ENCODE data around the gene SEMA4D. TPM values are rescaled to one million over a fixed set of nuclear protein-coding genes. Genes with fewer than 3 reads are reported as not detected.

The SEMA4D gene
- total and polyA plus RNA-seq, 7 donors: 1.4 to 35.1 (median 4.6) TPM

DNA sequence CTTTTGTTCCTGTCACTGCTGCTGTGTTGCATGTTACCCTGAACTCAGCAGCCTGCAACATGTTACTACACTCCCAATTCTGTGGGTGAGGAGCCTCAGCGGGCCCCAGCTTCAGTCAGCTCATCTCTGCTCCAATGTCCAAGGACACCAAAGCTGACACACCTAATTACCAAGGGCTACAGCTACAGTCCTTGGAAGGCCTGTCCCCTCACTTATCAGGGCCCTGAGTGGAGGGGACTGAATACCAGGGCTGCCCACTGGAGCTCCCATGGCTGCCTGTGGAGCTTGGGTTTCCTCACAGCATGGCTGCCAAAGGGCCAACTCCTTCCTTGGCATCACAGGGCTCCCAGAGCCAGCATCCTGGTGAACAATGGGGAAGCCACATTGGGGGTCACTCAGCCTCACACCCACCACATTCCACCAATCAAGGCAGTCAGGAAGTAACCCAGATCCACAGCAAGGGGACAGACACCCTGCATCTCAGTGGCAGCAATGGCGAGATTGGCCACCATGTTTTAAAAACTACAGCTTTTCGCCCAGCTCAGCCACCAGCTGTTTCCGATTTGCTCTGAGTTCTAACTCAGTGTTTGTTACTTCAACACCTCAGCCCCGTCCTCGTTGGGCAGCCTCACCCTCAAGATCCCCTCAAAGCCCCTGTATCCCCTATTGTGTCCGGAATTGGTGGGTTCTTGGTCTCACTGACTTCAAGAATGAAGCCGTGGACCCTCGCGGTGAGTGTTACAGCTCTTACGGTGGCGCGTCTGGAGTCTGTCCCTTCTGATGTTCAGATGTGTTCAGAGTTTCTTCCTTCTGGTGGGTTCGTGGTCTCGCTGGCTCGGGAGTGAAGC is 18.9 kb downstream of the SEMA4D start:
- Histone ChIP-seq H3K27ac (no peak overlapping the region), H3K27me3 (no peaks in the 10 kb centered on the region), H3K36me3 (no peaks in the 10 kb centered on the region), H3K9me3 (peaks cover 0 to 1% (median 0%) of the 10 kb centered on the region in 4 donors), H3K4me1 (peaks cover 0 to 15% (median 3%) of the 10 kb centered on the region in 4 donors), H3K4me3 (no peak overlapping the region)
- peak; percentile 44 for DNase-seq
- intact Hi-C loops (cut with DNase I): no loop called here
- WGBS, 2 donors: 86 to 94% methylated on average over 16 of the region's 16 CpGs
- TF ChIP-seq, protein P1, sequence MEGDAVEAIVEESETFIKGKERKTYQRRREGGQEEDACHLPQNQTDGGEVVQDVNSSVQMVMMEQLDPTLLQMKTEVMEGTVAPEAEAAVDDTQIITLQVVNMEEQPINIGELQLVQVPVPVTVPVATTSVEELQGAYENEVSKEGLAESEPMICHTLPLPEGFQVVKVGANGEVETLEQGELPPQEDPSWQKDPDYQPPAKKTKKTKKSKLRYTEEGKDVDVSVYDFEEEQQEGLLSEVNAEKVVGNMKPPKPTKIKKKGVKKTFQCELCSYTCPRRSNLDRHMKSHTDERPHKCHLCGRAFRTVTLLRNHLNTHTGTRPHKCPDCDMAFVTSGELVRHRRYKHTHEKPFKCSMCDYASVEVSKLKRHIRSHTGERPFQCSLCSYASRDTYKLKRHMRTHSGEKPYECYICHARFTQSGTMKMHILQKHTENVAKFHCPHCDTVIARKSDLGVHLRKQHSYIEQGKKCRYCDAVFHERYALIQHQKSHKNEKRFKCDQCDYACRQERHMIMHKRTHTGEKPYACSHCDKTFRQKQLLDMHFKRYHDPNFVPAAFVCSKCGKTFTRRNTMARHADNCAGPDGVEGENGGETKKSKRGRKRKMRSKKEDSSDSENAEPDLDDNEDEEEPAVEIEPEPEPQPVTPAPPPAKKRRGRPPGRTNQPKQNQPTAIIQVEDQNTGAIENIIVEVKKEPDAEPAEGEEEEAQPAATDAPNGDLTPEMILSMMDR (IDR thresholded peaks at IDR 0.05): no peak
- no peak for TF ChIP-seq POLR2AphosphoS5 (IDR thresholded peaks at IDR 0.05)
- TF ChIP-seq POLR2A (IDR thresholded peaks at IDR 0.05): no peak
- no peak for TF ChIP-seq EP300 (IDR thresholded peaks at IDR 0.05)

DNA sequence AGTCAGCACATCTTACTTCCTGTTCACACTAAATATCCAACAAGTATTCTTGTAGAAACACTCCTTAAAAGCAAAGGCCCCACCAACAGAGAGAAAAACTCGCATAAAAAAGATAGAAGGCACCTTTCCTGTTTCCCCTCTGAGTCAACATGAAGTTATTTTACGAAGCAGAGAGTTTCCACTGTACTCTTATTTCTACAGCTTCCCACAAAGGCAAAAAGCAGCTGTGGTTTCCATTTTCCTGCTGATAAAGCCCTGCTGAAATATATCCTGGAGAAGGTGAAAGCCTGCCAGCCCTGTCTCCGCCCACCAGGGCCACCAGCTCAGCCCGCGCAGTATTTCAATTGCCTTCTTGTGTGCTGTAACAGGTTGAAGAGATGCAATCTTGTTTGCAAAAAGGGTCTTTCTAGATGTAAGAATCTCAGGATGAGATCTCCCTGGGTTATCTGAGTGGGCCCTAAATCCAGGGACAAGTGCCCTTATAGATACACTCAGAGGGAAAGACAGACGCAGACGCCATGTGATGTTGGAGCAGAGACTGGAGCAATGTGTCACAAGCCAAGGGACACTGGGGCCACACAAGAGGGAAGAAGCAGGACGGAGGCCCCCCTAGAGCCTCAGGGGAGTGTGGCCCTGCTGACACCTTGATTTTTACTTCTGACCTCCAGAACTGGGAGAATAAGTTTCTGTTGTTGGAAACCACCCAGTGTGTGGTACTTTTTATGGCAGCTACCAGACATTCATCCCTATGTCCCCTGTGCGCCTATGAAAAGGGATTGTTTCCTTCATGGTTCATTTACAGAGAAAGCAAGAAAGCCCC is 19.9 kb downstream of the SEMA4D start:
- H3K4me1 ChIP-seq: peaks cover 0 to 20% (median 3%) of the 10 kb centered on the region in 4 donors
- no peak overlapping the region for H3K4me3 ChIP-seq
- H3K27ac ChIP-seq: peak overlapping the region in 1 of 4 donors; percentile 4
- no peaks in the 10 kb centered on the region for H3K36me3 ChIP-seq
- H3K27me3 ChIP-seq: no peaks in the 10 kb centered on the region
- TF ChIP-seq, protein P1 (IDR thresholded peaks at IDR 0.05): no peak
- TF ChIP-seq EP300 (IDR thresholded peaks at IDR 0.05): no peak
- TF ChIP-seq POLR2A (IDR thresholded peaks at IDR 0.05): no peak
- TF ChIP-seq POLR2AphosphoS5 (IDR thresholded peaks at IDR 0.05): no peak
- intact Hi-C loops (cut with DNase I): no loop called here
- H3K9me3 ChIP-seq: peaks cover 0 to 1% (median 0%) of the 10 kb centered on the region in 4 donors
- 38 to 43% methylated on average over 9 of the region's 9 CpGs for WGBS, 2 donors
- DNase-seq: peak; percentile 53

DNA sequence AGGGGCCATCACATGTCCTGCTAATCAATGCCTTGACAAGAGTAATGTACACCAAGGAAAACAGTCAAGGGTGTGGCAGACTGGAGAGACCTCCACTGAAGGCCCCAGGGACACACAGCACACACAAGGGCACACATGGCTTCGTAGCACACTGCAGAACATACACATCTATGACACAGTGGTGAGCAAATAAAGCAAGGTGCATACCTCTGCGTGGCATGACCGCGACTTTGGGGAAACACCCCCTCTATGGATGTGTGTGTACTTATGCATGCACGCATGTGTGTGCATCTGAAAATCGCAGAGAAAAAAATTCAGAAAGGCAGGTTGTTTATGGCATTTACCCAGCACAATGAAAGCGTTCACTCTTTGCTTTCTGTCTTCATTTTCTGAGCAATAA is 20.5 kb downstream of the SEMA4D start:
- 15 to 31% methylated on average over 7 of the region's 7 CpGs for WGBS, 2 donors

DNA sequence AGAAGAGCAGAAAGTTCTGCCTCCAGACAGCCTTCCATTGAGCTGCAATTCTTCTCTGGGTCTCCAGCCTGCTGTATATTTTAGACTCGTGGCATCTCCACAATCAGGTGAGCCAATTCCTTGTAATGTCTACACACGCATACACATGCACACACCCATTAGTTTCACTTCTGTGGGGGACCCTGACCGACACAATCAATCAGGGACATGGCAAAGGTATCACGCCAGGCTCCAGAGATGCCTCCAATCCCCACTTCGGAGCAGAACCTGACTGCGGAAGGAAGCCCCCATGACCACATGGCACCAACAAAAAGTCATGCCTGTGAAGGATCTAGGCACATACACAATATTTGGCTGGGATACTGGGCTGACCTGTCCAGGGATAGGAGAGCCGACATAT is 21.4 kb downstream of the SEMA4D start:
- peaks cover 0 to 20% (median 3%) of the 10 kb centered on the region in 4 donors for H3K4me1 ChIP-seq
- H3K27me3 ChIP-seq: no peaks in the 10 kb centered on the region
- no peaks in the 10 kb centered on the region for H3K36me3 ChIP-seq
- no peak overlapping the region for H3K27ac ChIP-seq
- DNase-seq: peak; percentile 29
- intact Hi-C loops (cut with DNase I): no loop called here
- peaks cover 0 to 1% (median 0%) of the 10 kb centered on the region in 4 donors for H3K9me3 ChIP-seq
- no peak overlapping the region for H3K4me3 ChIP-seq
- TF ChIP-seq EP300 (IDR thresholded peaks at IDR 0.05) (no peak), POLR2A (IDR thresholded peaks at IDR 0.05) (no peak), POLR2AphosphoS5 (IDR thresholded peaks at IDR 0.05) (no peak)
- TF ChIP-seq, protein P1 (IDR thresholded peaks at IDR 0.05): no peak
- 84 to 90% methylated on average over 7 of the region's 7 CpGs for WGBS, 2 donors

More for the DNA sequence above, 20.5 kb downstream of the SEMA4D start:
- no peak overlapping the region for H3K27ac ChIP-seq
- H3K27me3 ChIP-seq: no peaks in the 10 kb centered on the region
- H3K9me3 ChIP-seq: peaks cover 0 to 1% (median 0%) of the 10 kb centered on the region in 4 donors
- DNase-seq: peak; percentile 25
- intact Hi-C loops (cut with DNase I): no loop called here
- no peak overlapping the region for H3K4me3 ChIP-seq
- TF ChIP-seq, protein P1 (IDR thresholded peaks at IDR 0.05): no peak
- no peak for TF ChIP-seq EP300 (IDR thresholded peaks at IDR 0.05)
- no peak for TF ChIP-seq POLR2AphosphoS5 (IDR thresholded peaks at IDR 0.05)
- TF ChIP-seq POLR2A (IDR thresholded peaks at IDR 0.05): no peak
- peaks cover 0 to 20% (median 3%) of the 10 kb centered on the region in 4 donors for H3K4me1 ChIP-seq
- H3K36me3 ChIP-seq: no peaks in the 10 kb centered on the region
